Osteoblast (primary cell): Measurements from ENCODE around the gene SATB1. TPM values are rescaled to one million over a fixed set of nuclear protein-coding genes. Genes with fewer than 3 reads are reported as not detected.

Experiments used
- DNase-seq: peaks from one replicate; pipeline ENCODE4 v3.0.0; 2011; ENCODE audit warnings: low spot score, mixed read lengths; ENCODE audit not compliant: insufficient read length; ENCODE audit errors: missing footprints
- H2AFZ ChIP-seq: 2 replicates; pipeline ENCODE4 v1.6.0; 2011; ENCODE audit warnings: mild to moderate bottlenecking, low read length
- H3K27ac ChIP-seq: 2 replicates; pipeline ENCODE4 v1.5.1; 2011; ENCODE audit warnings: mild to moderate bottlenecking, low read depth, low read length, moderate library complexity
- H3K27me3 ChIP-seq: 2 replicates; pipeline ENCODE4 v1.6.0; 2012; ENCODE audit warnings: mild to moderate bottlenecking, control low read depth, inconsistent platforms, low read length, moderate library complexity; ENCODE audit not compliant: insufficient read depth
- H3K36me3 ChIP-seq: 2 replicates; pipeline ENCODE4 v1.5.1; 2011; ENCODE audit warnings: mild to moderate bottlenecking, low read length, control low read depth, moderate library complexity; ENCODE audit not compliant: insufficient read depth
- H3K4me1 ChIP-seq: 2 replicates; pipeline ENCODE4 v1.5.1; 2011; ENCODE audit warnings: mild to moderate bottlenecking, low read length, control low read depth, moderate library complexity; ENCODE audit not compliant: insufficient read depth
- H3K4me2 ChIP-seq: 2 replicates; pipeline ENCODE4 v1.6.0; 2011; ENCODE audit warnings: mild to moderate bottlenecking, low read length; ENCODE audit not compliant: insufficient read depth
- H3K4me3 ChIP-seq: fragments of 200-600 bp; sonication (generic); 3 replicates; pipeline ENCODE4 v1.5.1; 2012; ENCODE audit warnings: mild to moderate bottlenecking, low read length, inconsistent platforms; ENCODE audit not compliant: insufficient read depth
- H3K79me2 ChIP-seq: 2 replicates; pipeline ENCODE4 v1.6.0; 2012; ENCODE audit warnings: mild to moderate bottlenecking, low read length, control low read depth, inconsistent platforms; ENCODE audit not compliant: insufficient read depth
- H3K9me3 ChIP-seq: 2 replicates; pipeline ENCODE4 v1.5.1; 2011; ENCODE audit warnings: low read depth, low read length, control low read depth
- H4K20me1 ChIP-seq: 2 replicates; pipeline ENCODE4 v1.6.0; 2012; ENCODE audit warnings: mild to moderate bottlenecking, low read length, control low read depth; ENCODE audit not compliant: insufficient read depth
- total RNA-seq: library from RNA; depleted of rRNA; stranded (reverse); fragments of >200 nt; gene quantifications from 2 replicates; pipeline ENCODE4 v1.2.3, GENCODE V29; 2012
- TF ChIP-seq, protein P1 (sequence below): IDR thresholded peaks from 2 replicates; pipeline ENCODE4 v1.5.1; 2011; ENCODE audit warnings: mild to moderate bottlenecking, low read depth, low read length, moderate library complexity; ENCODE audit errors: extremely low read depth

SATB1 gene
- total RNA-seq, 1 donor = 29.0 TPM

DNA sequence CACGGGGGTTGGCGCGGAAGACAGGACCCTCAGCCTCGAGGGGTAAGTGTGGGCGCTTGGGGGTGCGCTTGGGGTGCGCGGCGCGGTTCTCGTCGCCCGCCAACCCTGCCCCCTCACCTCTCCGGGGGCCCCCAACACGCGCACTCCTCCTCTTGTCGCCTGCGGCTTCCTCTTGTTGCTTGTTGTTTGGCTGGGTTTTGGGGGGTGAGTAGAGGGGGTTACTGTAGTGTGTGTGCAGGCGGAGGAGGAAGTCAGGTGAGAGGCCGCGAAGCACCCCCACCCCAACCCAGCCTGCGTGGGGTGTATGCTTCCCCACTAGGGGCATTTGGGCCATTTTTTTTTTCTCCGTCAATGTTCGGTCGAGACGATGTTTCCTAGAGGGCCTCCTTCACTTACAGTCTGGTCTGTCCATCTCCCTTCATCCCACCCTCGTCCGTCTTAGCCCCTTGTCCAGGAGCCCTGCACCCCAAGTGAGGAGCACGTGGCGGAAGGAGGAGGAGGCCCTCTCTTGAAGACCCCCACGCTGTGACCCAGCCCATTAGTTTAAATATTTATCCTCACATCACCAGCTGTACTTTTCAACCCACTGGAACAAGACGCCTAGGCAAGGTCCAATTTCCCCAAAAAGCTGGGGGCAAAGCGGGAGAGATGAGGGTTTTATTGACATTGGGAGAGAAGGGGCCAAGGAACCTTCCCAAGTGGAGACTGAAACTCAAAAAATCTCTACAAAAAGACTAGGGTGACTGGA is 20.4 kb upstream of the SATB1 start:
- Histone ChIP-seq H3K4me2 (peak overlapping the region; percentile 32), H3K4me1 (peaks cover 7% of the 10 kb centered on the region), H2AFZ (no peak overlapping the region), H3K36me3 (no peaks in the 10 kb centered on the region), H3K9me3 (no peaks in the 10 kb centered on the region), H3K4me3 (peak overlapping the region; percentile 19), H3K27me3 (peaks cover 51% of the 10 kb centered on the region), H3K27ac (no peak overlapping the region), H3K79me2 (no peaks in the 10 kb centered on the region), H4K20me1 (no peaks in the 10 kb centered on the region)
- TF ChIP-seq, protein P1, sequence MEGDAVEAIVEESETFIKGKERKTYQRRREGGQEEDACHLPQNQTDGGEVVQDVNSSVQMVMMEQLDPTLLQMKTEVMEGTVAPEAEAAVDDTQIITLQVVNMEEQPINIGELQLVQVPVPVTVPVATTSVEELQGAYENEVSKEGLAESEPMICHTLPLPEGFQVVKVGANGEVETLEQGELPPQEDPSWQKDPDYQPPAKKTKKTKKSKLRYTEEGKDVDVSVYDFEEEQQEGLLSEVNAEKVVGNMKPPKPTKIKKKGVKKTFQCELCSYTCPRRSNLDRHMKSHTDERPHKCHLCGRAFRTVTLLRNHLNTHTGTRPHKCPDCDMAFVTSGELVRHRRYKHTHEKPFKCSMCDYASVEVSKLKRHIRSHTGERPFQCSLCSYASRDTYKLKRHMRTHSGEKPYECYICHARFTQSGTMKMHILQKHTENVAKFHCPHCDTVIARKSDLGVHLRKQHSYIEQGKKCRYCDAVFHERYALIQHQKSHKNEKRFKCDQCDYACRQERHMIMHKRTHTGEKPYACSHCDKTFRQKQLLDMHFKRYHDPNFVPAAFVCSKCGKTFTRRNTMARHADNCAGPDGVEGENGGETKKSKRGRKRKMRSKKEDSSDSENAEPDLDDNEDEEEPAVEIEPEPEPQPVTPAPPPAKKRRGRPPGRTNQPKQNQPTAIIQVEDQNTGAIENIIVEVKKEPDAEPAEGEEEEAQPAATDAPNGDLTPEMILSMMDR = no peak
- DNase-seq = peak; percentile 49

DNA sequence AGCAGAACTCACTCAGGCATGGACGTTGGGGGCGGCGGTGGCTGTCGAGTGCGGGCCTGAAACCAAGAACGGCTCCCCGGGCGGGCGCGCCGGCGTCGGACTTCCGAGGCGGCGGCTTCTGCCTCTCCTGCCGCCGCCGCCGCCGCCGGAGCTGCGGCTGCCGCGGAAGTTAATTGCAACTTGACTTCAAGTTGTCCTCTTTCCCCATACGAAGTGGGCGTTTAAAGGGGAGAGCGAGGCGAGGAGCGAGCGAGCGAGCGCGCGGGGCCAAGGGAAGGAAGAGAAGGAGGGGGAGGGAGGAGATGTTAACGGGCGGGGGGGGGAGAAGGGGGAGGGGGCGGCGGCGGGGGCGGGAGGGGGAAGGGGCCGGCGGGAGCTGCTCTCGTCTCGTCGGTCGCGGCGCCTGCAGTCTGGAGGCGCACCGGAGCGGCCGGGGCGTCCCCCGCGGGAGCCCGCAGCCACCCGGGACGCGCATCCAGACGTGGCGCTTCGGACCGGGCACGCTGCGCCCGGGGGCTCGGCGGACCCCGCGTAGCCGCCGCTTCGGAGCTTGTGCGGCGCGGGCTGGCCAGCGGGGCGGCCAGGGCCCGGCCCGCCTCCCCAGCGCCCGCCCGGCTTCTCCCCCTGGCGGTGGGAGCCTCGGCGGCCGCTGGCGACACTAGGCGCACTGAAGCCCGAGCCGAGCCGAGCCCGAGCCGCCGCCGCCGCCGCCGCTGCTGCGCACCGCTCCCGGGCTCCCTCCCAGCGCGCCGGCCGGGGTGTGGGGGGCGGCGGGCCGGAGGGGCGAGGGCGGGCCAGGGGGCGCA is 19.7 kb upstream of the SATB1 start:
- Histone ChIP-seq H3K4me1 (peaks cover 11% of the 10 kb centered on the region), H3K9me3 (no peaks in the 10 kb centered on the region), H3K4me3 (peak overlapping the region; percentile 51), H3K4me2 (peak overlapping the region; percentile 72), H3K36me3 (no peaks in the 10 kb centered on the region), H2AFZ (peak overlapping the region; percentile 72), H3K27ac (no peak overlapping the region), H4K20me1 (no peaks in the 10 kb centered on the region), H3K79me2 (no peaks in the 10 kb centered on the region), H3K27me3 (peaks cover 53% of the 10 kb centered on the region)
- DNase-seq = peak; percentile 99
- TF ChIP-seq, protein P1 = peak; percentile 5

DNA sequence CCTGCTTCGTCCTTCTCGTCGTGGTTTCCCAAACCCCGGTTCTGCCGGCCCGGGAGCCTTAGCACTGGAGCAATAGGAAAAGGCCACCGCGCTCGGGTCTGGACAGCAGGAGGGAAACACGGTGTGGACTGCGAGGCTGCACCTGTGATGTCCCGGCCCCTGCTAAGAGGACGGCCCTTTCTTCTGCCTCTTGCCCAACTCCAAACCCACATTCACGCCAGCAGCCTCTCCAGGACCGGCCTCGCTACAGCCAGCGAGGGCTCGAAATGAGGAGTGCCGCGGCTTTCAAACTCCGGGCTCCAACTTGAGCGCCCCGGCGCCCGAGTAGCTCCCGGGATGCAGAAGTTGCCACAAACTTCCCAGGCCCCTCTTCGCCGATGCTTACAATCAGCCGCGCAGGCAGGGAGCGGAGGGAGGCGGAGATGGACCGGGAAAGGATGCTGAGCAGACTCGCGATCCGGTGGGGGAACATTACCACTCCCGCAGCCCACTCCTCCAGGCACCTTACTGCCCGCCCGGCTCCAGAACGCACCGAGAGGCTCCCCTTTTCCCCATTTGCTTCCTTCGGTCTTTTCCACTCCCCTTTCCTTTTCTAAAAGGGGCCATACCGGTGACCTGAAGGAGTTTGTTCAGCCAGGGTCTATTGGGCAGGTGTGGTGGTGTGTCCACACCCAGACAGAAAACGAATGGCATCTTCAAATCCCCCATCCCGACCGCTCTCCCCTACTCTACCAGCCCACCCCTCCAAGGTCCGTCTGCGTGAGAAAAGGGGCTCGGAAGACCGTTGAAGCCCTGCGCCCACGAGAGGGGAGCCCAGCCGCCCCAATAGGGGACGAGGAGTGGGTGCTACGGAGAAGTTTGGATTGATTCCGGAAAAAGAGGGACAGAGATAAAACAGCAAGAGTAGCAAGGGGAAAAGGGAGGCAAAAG is 18.8 kb upstream of the SATB1 start:
- Histone ChIP-seq H3K9me3 (no peaks in the 10 kb centered on the region), H2AFZ (peak overlapping the region; percentile 72), H4K20me1 (no peaks in the 10 kb centered on the region), H3K4me2 (peak overlapping the region; percentile 72), H3K27ac (no peak overlapping the region), H3K36me3 (no peaks in the 10 kb centered on the region), H3K4me1 (peaks cover 11% of the 10 kb centered on the region), H3K79me2 (no peaks in the 10 kb centered on the region), H3K27me3 (peaks cover 53% of the 10 kb centered on the region), H3K4me3 (peak overlapping the region; percentile 51)
- DNase-seq = peak; percentile 89
- TF ChIP-seq, protein P1 = no peak
